ENCODE measurements around the gene CDC27. TPM values are rescaled to one million over a fixed set of nuclear protein-coding genes. Genes with fewer than 3 reads are reported as not detected.
"Not testable (repeated sequence)": the region's sequence is repeated elsewhere in the genome, so short reads cannot be mapped to it uniquely, and the experiment has no call there.

CDC27 gene
- total RNA-seq, 1 donor from 2014 or later, result 118 TPM

DNA sequence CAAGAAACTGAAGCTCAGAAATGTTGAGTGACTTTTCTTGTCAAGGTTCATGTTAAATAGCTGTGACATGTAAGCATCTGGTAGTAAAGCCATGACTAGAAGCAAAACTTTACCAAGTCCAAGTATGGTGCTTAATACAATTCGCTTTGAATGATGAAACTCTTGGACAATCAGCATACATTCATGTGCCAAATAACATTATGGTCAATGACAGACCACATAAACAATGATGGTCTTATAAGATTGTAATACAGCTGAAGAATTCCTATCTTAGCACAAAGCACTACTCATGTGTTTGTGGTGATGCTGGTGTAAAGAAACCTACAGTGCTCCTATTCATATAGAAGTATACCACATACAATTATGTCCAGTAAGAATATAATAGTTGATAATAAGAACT, 112.9 kb downstream of the CDC27 start:
- intact Hi-C loops (cut with micrococcal nuclease), result no loop called here

GRCh38 chr17:47074361-47074760, 114.7 kb downstream of the CDC27 start:
- intact Hi-C loops (cut with micrococcal nuclease), result not testable (repeated sequence)

GRCh38 chr17:47073629-47074028, 115.5 kb downstream of the CDC27 start:
- intact Hi-C loops (cut with micrococcal nuclease), result not testable (repeated sequence)

DNA sequence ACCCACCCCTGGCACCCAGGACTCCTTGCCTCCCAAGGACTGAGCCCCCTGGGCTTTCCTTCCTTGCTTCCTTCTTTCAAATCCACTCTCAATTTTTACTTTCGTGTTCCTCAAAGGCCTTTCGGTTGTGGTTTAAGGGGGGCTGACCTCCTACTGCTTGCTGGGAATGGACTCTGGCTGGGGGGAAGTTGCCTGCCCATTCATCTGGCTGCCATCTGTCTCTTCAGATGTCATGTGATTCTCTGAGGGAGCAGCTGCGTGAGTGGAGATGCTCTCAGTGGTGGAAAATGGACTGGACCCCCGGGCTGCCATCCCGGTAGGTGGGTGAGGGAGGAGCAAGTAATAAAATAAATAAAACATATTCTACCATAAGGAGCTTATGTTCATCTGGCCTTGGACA, 116.2 kb downstream of the CDC27 start:
- intact Hi-C loops (cut with micrococcal nuclease), result no loop called here

GRCh38 chr17:47071171-47071570, 117.9 kb downstream of the CDC27 start:
- intact Hi-C loops (cut with micrococcal nuclease), result not testable (repeated sequence)

- intact Hi-C loops (cut with micrococcal nuclease), result not testable (repeated sequence)
Measured at GRCh38 chr17:47070266-47070665, 118.8 kb downstream of the CDC27 start.

Other genes starting within 250 kb of the CDC27 start
- gene RPRML, start 210.0 kb downstream of the CDC27 start, total RNA-seq, result not detected in 2 replicates
- gene MYL4, start 20.1 kb upstream of the CDC27 start, total RNA-seq, result not detected in 2 replicates
- gene ITGB3, start 64.5 kb upstream of the CDC27 start, total RNA-seq, result 1.7 and 1.9 TPM in 2 replicates
- 3.8 and 4.9 TPM in 2 replicates for gene EFCAB13, start 134.7 kb upstream of the CDC27 start, total RNA-seq

Data from T-helper 2 cell treated with Interferon-gamma antibody and Interleukin-4, amounts not matched to agents 100 ng/mL and 5 ng/mL, for 36 hours (primary cell).